HG02798 (cell line): Measurements from ENCODE around the gene MKLN1.

Experiments
- ATAC-seq: cut with Tn5 transposase; IDR thresholded peaks from one replicate; pipeline ENCODE4 v1.9.1; 2021; ENCODE audit warnings: mild to moderate bottlenecking; ENCODE audit not compliant: unreplicated experiment, poor library complexity

MKLN1 gene

DNA sequence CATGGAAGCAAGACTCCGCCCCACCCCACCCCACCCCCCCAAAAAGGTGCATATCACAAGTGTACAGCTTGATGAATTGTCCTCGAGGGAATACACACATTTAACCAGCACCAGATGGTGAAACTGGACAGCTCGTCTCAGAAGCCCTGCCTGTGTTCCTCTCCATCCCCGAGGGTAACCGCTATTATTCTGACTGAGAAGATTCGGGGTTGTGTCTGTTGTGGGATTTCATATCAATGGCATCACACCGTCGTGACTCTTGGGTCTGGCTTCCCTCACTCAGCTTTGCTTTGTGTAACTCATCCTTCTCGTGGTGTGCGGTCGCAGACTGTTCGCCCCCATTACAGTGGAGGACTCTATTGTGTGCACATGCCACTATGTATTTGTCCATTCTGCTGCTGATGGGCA is 209.9 kb downstream of the MKLN1 start:
- no peak for ATAC-seq

DNA sequence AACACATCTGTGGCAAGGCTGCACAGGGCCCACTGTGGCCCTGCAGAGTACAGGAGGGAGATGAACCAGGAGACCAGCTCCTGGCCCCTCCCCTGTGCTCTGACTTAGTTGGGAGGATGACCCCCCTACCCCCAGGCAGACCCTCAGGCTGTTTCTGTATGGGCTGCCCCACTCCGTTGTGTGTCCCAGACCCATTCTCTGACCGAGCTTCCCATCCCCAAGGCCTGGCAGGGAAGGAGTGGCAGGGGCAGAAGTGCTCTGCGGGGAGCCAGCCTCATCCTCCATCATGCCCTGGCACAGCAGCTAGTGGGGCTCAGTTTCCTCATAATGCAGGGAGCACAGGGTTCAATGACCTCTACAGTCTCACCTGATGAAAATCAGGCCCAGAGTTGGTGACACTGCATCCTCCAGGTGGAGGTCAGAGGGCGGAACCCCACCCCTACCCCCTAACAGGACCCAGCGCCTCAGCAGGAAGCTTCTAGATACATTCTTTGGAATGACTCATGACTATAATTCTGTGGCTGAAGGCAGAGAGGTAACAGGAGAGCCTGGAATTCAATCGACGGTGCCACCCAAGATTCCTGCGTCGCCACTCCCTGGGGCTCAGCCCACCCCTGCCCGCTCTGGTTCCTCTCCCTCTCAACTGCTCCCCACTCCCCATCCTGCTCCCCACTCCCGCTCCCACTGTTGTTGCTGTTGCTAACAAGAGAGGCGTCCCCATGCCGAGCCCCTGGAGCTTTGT is 210.6 kb downstream of the MKLN1 start:
- ATAC-seq: no peak

DNA sequence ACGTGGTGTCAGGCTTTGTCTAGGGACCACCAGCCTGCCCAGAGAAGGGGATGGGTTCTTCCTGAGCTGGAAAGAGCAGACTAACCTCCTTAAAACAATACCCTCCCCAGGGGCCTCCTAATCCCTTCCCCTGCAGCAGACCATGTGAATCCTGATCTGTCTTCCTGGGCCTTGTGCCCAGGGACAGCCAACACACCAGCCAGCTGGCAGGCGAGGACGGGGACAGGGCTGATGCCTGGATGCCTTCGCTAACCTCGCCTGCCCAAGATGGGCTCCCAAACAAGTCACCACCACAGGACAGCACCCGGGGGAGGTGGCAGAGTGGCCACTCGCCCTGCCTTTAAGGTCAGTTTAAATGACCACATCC is 211.1 kb downstream of the MKLN1 start:
- no peak for ATAC-seq

DNA sequence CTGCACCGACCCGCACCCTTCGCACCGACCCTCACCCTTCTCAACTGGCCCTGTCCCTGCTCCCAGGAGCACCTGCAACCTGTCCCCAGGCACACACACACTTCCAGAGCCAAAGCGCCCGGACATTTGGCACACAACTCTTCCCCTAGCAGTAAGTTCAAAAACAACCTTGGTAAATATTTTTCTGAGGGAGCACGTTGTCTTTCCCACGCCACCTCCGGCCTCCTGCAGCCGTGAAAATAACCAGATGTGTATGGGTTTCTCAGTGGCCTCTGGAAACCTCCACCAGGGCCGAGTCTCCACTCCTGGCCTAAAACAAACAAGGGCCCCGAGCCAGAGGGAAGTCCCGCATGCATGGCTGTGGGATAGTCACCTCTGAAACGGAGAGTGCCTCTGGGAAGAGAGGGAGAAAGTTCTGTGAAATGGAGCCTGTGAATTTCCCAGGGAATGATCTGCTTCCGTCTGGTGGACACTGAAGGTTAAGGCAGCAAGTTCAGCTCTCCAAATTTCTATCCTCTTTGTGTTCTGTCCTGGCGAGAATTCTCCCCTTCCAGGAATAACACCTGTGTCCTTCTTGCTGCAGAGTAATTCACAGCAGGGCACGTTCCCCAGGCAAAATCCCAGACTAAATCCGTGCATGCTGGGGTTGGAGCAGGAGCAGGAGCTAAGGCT is 213.0 kb downstream of the MKLN1 start:
- no peak for ATAC-seq

DNA sequence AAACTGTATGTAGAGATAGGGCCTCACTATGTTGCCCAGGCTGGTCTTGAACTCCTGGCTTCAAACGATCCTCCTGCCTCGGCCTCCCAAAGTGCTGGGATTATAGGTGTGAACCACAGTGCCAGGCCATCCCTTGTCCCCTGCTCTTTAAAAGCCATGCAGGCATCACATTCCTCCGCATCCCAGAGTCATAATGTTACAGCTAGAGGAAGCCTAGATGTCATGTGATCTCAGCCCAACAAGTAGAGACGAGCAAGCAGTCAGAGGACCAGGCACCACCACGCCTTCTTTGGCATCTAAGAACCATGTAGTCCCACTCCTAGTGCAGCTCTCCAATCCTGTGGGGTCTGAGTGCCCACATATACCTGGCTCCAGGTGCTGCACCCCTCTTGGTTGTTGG is 215.6 kb downstream of the MKLN1 start:
- ATAC-seq: no peak

DNA sequence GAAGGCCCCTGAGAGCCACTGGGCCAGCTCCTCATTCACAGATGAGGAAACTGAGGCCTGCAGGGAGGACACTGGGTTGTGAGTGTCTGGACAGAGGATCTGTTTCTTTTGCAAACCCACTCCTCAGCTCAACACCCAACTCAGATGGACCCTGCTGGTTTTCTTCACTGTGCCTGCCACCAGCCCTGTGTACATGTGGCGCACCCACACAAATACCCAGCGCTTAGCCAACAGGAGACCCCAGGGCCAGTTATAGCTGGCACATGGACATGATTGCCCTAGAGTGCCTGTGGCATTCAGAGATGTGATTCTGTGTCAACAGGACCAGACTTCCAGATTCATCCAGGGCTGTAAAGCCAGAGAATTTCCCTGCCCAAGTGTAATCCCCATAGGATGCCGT is 216.3 kb downstream of the MKLN1 start:
- ATAC-seq: no peak

DNA sequence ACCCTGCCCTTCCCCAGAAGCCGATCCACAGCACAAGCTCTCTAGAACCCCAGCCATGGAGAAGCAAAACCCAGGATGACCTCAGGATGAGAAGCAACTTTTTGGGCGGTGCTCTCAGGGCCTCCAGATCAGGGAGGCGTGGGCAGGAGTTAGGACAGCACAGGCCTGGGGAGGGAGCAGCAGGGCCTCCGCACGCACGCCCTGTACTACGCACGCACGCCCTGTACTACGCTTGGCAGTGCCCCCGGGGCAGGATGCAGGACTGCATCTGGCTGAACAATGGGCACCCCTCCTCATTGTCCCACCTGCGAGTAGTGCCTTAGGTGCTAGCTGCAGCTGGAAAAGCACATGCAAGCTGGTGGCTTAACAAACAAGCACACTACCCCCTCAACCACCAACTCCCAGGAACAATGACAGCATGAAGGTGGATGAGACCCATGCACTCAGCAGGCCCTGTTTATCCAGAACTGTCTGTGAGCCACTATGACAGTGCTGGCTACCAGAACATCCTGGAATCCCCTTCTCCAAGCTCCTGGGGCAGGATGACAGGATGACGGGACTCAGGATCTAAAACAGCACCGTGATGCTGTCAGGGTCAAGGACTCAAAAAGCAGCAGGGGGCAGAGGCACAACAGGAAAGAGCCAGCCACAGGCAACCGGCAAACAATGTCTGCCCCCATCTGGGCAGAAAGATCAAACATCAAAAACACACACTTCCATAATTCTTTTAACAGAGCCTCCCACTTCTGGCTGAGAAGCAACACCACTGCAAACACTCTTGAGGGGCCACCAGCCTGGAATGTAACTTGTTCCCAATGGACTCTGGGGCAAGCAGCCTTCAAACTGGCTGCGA is 217.0 kb downstream of the MKLN1 start:
- no peak for ATAC-seq

DNA sequence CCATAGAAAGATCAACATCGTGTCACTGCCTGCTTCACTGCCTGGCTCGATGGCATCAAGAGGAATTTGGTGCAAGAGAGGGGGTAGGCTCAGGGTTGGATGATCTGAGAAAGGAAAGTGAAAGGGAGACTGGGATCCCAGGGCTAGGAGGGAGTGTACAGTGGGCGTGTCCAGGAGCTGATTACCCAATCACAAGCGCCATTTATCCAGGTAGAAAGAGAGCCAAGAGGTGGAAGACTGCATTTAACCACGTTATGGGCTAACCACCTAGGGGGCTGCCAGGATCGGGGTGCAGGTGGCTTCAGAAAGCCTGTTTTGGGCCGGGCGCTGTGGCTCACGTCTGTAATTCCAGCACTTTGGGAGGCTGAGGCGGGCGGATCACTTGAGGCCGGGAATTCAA is 218.4 kb downstream of the MKLN1 start:
- ATAC-seq: no peak
